ENCODE data around the gene RIMS4.
"Not testable (repeated sequence)": the region's sequence is repeated elsewhere in the genome, so short reads cannot be mapped to it uniquely, and the experiment has no call there.

RIMS4 gene

DNA sequence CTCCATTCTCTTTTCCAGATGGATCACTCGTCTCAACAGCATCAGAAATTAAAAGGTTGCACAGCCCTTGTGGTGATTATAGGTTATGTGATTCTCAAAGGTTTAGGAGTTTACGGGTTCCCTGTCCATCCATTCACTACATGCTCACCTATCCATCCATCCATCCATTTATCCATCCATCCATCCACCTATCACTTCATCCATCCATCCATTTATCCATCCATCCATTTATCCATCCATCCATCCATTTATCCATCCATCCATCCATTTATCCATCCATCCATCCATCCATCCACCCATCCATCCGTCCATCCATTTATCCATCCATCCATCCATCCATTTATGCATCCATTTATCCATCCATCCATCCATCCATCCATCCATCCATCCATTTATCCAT, 46.5 kb downstream of the RIMS4 start:
- DNase-seq (ENCODE audit: low read depth in 2 of 2) = not testable (repeated sequence)

DNA sequence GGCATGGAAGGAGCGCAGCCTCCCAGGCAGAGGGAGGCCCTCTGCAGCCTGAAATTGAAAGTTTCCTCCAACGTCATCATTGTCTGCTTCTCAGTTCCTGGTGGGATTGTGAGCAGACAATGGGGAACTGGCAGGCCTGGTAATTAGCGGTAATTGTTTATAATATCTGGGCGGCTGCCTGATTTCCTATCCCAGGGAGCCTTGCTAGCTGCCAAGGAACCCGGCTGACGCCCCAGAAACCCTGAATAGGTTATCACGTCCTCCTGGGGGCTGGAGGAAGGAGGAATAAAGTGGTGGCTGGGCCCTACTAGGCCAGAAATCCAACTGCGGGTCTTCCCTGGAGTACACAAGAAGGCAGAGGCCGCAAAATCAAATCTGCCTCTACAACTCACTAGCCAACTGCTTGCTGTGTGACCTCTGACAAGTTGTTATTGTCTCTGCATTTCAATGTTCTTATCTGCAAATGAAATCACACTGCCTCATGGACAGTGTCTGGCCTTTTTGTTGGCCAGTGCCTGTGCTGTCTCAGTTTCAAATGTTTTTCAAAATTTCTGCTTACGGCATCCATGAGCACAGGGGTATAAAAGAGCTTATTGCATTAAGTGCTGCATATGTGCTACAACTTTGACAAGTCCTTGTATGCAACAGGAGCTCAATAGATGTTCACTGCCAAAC, 47.7 kb downstream of the RIMS4 start:
- no peak for DNase-seq (ENCODE audit: low read depth in 2 of 2)

DNA sequence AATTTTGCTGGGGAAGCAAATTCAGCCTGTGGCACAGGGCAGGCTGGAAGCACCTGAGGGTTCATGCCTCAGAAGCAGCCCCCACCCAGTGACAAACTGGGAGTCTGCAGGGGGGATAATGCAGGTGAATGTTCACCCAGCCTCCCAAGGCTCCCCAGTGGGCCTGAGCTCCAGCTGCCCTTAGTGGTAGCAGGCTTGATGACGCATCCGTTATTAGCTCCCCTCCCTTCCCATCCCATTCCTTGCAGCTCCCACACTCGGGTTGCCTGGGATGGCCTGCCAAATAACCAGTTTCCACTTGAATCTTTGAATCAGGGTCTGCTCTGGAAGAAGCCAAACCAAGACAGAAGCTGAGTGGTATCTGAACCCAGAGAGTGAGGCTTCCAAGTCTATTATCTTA, 48.9 kb downstream of the RIMS4 start:
- no peak for DNase-seq (ENCODE audit: low read depth in 2 of 2)

GRCh38 chr20:44759595-44759994, 50.8 kb downstream of the RIMS4 start:
- no peak for DNase-seq (ENCODE audit: low read depth in 2 of 2)

DNA sequence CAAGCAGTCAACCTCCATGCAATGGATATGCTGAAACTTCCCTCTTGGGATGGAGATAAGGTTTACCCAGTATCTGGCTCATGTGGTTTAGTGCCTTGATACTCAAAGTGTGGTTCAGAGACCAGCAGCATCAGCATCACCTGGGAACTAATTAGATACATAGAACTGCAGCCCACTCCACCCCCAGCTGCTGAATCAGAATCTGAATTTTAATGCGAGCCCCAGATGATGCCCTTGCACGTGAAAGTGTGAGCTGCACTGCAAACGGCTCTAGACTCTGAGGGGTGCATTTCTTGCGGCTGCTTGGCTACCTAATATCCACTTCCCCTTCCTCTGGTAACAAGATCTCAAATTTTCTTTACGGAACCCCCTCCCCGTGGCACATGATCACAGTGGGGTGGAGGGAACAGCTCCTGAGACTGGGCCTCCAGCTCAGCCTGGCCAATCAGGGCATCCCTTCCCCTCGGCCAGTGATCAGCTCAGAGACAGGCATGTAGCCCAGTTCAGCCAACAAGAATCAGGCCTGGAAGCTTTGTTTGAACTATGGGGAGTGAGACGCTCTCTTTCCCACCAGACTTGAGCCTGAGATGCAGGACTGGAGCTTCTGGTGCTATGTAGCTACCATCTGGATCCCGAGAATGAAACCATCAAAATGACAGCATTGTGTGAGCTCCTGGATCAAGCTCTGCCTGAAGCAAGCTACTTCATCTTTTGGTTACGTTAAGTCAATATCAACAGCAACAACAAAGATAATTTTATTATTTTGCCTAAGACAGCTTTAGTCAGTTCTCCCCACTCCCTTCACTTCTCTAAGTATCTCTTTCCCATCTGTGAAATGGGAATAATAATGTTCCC, 51.9 kb downstream of the RIMS4 start:
- DNase-seq (ENCODE audit: low read depth in 2 of 2) = no peak

- no peak for DNase-seq (ENCODE audit: low read depth in 2 of 2)
Observed at GRCh38 chr20:44756956-44757355, 53.4 kb downstream of the RIMS4 start.

- DNase-seq (ENCODE audit: low read depth in 2 of 2) = no peak
Observed at GRCh38 chr20:44756011-44756688, 54.2 kb downstream of the RIMS4 start.

DNA sequence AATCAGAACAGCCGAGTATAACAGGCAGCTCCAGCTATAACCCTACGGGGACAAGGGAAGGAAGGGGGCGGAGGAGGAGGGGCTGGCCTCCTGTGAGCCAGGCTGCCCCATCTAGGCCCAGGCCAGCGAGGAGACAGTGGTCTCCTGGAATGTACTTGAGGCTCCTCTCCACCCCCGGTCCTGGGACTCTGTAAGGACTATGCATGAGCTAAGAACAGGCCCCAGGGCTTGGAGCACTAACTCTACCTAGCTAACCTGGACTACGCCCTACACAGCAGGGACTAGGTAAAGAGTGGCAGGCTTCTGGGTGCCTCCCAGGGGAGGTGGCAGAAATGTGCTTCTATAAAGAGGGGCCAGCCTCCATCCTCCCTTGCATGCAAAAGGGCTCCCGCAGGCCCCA, 55.8 kb downstream of the RIMS4 start:
- no peak for DNase-seq (ENCODE audit: low read depth in 2 of 2)

GRCh38 chr20:44752099-44752931, 58.0 kb downstream of the RIMS4 start:
- no peak for DNase-seq (ENCODE audit: low read depth in 2 of 2)

DNA sequence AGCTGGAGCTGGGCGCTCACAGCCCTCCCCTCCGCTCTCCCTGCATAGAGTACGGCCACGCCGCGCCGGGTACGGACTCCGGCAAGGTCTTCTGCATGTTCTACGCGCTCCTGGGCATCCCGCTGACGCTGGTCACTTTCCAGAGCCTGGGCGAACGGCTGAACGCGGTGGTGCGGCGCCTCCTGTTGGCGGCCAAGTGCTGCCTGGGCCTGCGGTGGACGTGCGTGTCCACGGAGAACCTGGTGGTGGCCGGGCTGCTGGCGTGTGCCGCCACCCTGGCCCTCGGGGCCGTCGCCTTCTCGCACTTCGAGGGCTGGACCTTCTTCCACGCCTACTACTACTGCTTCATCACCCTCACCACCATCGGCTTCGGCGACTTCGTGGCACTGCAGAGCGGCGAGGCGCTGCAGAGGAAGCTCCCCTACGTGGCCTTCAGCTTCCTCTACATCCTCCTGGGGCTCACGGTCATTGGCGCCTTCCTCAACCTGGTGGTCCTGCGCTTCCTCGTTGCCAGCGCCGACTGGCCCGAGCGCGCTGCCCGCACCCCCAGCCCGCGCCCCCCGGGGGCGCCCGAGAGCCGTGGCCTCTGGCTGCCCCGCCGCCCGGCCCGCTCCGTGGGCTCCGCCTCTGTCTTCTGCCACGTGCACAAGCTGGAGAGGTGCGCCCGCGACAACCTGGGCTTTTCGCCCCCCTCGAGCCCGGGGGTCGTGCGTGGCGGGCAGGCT, 60.1 kb downstream of the RIMS4 start:
- DNase-seq (ENCODE audit: low read depth in 2 of 2) = no peak

GRCh38 chr20:44748005-44748370, 62.4 kb downstream of the RIMS4 start:
- no peak for DNase-seq (ENCODE audit: low read depth in 2 of 2)

DNA sequence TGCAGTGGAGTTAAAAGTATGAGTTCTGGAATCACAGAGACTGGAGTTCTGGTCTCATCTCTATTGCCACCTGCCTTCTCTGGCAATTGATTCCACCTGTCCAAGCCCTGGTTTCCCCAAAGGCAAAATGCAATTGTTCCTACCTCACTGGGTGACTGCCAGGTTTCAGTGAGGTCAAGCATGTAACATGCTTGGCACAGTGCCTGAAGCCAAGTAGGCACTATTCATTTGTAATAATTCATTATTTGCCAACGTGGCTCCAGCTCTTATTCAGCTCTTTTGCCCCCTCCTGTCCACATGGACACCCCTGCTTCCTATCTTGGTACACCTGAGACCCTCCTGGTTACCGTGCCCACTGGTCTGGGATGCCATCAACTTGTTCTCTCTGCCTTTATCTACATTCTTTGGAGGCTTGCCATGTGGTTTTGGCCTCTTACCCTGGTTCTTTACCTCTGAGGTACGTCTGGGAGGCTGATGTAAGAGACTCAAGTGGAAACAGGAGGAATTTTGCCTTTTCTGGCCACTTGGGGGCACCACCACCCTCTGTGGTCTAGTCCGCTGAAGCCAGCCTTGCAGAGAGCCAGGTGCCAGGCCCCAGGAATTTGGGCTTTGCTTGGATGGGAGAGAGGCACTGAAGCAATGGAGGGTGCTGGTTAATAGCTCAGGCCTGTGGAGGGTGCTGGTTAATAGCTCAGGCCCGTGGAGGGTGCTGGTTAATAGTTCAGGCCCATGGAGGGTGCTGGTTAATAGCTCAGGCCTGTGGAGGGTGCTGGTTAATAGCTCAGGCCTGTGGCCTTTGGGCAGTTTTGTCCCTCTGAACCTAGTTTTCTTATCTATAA, 63.0 kb downstream of the RIMS4 start:
- peak; percentile 35 to 73 for DNase-seq (ENCODE audit: low read depth in 2 of 2)

DNA sequence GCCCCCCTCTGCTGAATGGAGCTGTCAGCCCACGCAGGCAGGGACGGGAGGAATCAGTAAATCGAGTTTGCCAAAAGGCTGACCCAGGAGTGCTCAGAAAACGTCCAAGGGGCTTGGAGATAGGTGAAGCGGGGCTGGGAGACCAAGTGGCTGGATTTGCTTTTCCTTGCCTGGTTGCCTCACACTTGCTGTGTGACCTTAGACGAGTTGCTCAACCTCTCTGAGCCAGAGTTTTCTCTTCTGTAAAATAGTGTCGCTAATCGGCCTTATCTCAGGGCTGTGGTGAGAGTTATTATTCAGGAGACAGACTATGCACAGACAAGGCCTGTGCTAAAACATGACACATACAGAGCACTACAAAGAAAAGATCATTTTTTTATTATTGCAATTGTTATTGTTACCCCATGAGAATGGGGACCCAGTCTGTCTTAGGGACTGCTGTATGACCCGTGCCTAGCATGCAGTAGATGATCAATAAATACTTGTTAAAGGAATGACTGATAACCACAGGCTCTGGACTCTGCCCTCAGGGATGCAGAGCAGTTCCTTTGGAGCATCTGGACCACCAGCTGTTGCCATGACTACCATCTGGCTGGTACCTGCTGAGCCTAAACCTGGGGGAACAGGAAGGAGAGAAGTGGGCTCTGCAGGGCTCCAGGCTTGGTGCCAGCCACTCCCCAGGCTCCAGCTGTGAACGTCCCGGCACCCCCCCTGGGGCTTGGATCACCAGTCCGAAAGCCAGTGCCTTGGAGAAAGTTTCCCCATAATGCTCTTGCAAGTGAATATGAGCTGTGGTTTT, 63.8 kb downstream of the RIMS4 start:
- DNase-seq (ENCODE audit: low read depth in 2 of 2) = no peak

DNA sequence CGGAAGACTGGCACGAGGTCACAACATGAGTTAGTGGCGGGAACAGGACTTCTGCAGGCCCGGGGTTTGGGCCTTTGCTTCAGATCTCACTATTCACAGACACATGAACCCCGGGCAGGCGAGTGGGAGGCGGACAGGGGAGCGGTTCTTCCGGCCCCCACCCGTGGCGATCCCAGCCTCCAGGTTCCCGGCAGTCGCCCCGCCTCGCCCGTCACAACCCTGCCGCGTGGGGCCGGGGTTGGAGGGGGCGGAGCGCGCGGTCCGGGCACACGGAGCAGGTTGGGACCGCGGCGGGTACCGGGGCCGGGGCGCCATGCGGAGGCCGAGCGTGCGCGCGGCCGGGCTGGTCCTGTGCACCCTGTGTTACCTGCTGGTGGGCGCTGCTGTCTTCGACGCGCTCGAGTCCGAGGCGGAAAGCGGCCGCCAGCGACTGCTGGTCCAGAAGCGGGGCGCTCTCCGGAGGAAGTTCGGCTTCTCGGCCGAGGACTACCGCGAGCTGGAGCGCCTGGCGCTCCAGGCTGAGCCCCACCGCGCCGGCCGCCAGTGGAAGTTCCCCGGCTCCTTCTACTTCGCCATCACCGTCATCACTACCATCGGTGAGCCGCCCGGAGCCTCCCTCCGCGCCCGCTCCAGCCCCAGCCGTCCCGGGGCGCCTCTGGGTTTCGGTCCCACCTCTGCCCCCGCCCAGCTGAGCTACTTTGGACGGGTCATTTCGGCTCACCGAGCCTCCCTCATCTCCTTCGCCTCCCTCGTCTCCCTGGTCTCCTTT, 64.6 kb downstream of the RIMS4 start, which contains the start of gene KCNK15:
Gene KCNK15 (plus strand): TSS at position 268 of the 769 bp plus-strand sequence. CDS start 46 bp downstream, at position 314.
- peak; percentile 10 to 44 for DNase-seq (ENCODE audit: low read depth in 2 of 2)

GRCh38 chr20:44745122-44745597, 65.2 kb downstream of the RIMS4 start:
- DNase-seq (ENCODE audit: low read depth in 2 of 2) = no peak

- no peak for DNase-seq (ENCODE audit: low read depth in 2 of 2)
Observed at GRCh38 chr20:44743916-44744655, 66.3 kb downstream of the RIMS4 start.

DNA sequence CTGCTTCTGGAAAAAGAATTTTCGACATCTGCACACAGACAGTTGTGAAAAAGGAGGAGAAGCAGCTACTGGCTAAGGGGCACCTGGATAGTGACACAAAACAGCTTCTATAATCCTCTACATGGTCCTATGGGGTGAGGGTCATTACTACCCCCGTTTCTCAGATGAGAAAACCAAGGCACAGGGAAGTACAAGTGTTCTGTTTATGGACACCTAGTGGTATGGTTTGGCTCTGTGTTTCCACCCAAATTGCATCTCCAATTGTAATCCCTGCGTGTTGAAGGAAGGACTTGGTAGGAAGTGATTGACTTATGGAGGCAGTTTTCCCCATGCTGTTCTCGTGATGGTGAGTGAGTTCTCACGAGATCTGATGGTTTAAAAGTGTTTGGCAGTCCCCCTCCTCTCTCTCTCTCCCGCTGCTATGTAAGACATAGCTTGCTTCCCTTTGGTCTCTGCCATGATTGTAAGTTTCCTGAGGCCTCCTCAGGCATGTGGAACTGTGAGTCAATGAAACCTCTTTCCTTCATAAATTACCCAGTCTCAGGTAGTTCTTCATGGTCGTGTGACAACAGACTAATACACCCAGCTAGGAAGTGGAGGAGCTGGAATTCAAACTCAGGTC, 67.2 kb downstream of the RIMS4 start:
- no peak for DNase-seq (ENCODE audit: low read depth in 2 of 2)

Measured in stimulated activated CD4-positive, alpha-beta T cell treated with anti-CD3 and anti-CD28 coated beads, Interleukin-12 subunit alpha, Interleukin-12 subunit beta, amount 100 ng/mL, for 24 hours (primary cell).